Erythroblast (primary cell): Measurements from ENCODE around the gene HIKESHI.

Experiments used
- GATA1 ChIP-seq: IDR thresholded peaks from 2 replicates; pipeline ENCODE4 v1.6.1; 2011; ENCODE audit warnings: low read depth, mild to moderate bottlenecking, control low read depth, low read length, moderate library complexity
- POLR2A ChIP-seq: IDR thresholded peaks from 2 replicates; pipeline ENCODE4 v1.6.1; 2011; ENCODE audit warnings: mild to moderate bottlenecking, low read length

DNA sequence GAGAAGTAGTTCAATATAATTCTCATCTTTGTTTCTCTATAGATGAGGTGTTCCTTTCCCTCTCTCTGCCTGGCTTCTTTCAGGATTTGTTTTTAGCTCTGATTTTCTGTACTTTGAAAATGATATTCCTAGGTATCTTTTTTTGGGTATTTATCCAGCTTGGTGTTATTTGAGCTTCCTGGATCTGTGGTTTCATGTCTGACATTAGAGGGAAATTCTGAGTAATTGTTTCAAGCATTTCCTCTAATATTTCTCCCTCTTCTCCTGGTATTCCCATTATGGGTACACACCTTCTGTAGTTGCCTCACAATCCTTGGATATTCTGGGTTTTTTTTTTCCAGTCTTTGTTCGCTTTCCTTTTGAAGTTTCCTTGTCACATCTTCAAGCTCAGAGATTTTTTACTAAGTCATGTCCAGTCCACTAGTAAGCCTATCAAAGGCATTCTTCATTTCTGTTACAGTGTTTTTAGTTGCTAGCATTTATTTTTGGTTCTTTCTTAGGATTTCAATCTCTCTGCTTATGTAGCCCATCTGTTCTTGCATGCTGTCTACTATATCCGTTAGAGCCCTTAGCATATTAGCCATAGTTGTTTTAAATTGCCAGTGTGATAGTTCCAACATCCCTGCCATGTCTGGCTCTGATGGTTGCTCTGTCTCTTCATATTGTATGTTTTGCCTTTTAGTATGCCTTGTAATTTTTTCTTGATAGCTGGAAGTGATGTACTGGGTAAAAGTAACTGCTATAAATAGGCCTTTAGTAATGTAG is 78.4 kb downstream of the HIKESHI start:
- TF ChIP-seq POLR2A (no peak), GATA1 (no peak)
